Raji (cell line): ENCODE data around the gene STRBP.

Experiments
- POLR2A ChIP-seq: IDR thresholded peaks from 2 replicates; pipeline ENCODE4 v1.6.1; 2011; ENCODE audit warnings: low read depth, low read length, control low read depth; ENCODE audit not compliant: insufficient read depth

The STRBP gene

DNA sequence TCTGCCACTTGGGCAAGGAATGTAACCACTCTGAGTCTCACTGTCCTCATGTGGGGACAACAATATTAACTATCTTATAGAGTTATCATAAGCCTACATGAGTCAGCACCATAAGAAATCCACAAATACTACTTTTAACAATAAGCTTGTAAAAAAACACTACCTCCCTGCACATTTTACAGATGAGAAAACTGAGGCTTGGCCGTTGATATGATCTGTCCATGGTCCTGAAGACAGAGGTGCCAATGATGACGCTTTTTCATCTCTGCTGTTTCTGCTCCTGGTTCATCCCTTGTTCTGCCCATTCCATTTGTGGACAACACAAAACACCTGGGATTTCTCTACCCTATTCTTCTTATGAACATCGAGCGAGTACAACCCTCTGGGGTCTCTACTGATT is 23.4 kb upstream of the STRBP start:
- TF ChIP-seq POLR2A = no peak

- no peak for TF ChIP-seq POLR2A
These were observed 22.4 kb upstream of the STRBP start for GRCh38 chr9:123290764-123291163.

DNA sequence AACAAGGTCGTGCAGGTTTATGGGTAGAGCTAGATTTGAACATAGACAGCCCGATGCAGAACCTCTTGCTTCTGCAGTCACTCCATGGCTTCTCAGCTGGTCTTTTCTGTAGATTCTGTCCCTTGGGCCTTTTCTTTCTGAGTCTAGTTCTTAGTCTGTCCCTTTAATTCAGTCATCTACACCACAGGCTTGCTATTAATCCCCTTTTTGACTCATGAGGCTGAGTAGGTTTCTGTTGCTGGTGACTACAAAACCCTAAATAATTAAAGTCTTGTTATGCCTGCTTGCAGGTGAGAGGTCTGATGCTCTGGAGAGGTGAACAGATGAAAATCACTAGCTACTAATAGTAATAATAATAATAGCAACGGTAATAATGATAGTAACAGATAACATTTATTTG is 19.3 kb upstream of the STRBP start:
- no peak for TF ChIP-seq POLR2A

GRCh38 chr9:123286324-123286723 is 17.9 kb upstream of the STRBP start:
- TF ChIP-seq POLR2A = no peak

DNA sequence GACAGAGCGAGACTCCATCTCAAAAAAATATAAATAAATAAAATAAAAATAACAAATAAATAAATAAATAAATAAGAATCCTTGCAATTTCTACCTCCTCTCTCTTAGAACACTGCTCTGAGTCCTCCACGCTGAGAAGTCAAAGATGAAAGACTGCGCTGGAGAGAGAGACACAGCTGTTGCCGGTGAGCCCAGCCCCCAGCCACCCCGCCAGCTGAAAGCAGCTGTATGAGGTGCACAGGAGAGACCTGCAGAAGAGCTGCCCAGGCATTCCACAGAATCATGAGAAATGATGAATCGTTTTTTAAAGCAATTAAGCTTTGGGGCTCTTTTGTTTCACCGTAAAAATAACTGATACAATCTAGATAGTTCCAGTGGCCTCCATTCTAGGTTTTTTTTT is 16.3 kb upstream of the STRBP start:
- no peak for TF ChIP-seq POLR2A

DNA sequence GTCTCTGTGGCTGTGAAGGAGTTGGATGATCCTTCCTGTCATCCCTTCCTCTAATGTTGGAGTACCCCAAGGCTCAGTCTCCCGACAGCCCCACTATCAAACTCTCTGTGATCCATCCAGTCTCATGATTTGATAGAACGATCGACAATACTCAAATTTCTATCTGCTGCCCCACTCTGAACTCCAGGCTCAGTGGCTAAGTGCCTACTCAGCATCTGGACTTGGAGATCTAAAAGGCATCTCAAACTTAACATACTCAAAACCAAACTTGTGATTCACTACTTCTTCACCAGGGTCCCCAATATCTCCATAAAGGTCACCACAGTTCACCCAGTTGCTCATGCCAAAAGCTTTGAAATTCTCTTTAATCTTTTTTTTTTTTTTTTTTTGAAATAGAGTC is 15.1 kb upstream of the STRBP start:
- TF ChIP-seq POLR2A = no peak

DNA sequence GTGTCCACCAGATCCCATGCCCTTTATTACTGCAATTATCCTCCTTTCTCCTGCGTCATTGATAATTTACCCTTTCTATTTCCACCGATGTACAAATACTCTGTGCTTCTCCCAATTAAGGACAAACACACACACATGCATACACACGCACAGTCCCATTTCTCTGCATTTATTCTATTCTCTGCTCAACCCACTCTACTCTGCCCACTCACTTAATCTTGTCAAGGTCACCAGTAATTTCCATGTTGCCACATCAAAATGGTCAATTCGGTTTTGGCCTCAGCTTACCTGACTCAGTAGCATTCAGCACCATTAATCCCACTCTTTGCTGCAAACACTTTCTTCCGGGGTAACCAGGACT is 14.6 kb upstream of the STRBP start:
- TF ChIP-seq POLR2A = no peak

DNA sequence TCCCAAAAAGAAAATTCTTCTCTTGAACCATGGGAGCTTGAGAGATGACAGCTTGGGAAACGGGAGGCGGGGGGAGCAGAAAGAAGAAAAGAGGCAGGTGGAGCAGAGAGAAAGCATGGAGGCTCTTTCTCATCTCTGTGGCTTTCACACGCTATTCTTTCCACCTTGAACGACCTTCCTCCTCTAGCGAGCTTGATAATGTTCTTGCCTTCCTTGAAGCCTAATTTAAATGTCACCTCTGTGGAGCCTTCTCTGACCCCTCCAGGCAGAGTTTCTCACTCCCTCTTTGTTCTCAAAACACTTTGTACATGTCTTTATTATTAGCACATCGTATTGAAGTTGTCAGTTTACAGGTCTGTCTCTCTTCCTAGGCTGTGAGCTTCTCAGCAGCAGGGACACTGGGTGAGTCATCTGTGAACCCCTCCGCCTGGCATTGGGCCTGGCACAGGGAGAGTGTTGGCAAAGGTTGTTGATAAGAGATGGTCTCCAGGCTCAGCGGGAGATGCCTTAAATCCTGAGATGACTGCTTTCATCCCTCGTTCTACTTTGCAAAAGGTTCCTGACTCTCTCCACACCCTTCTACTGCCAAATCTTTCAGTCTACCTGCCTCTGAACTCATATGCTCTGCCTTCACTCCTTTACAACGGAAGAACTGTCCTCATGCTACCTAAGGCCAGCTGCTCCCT is 14.1 kb upstream of the STRBP start:
- TF ChIP-seq POLR2A = no peak

DNA sequence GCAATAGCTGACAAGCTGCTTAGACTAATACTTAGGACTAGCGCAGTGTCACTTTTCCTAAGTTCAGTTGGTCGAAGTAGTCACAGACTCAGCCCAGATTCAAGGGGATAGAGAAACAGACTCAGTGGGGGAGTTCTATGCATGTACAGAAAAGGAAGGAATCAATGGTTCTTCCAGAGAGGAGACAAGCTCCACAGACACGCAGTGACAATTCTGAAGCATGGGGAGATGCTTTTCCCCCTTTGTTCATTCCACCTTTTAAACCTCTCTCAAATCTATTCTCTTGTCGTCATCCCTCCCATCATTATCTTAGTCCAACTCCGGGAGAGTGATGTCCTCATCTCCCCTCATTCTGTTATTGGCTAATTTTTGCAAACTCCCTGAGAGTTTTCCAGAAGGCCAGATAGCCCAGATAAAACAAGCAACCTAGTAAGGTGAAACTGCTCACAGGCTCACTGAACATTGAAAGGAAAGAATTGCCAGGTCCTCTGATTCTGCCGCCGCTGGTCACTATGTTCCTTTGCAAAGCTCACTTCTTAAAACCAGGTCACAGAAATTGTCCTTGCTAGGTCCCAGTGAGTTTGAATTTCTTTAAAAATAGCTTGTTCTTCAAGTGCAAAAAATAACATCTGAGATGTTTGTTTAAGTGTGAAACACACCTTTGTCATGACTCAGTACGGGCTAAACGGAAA is 13.4 kb upstream of the STRBP start:
- TF ChIP-seq POLR2A = no peak

GRCh38 chr9:123278361-123278760 is 10.0 kb upstream of the STRBP start:
- TF ChIP-seq POLR2A = no peak

DNA sequence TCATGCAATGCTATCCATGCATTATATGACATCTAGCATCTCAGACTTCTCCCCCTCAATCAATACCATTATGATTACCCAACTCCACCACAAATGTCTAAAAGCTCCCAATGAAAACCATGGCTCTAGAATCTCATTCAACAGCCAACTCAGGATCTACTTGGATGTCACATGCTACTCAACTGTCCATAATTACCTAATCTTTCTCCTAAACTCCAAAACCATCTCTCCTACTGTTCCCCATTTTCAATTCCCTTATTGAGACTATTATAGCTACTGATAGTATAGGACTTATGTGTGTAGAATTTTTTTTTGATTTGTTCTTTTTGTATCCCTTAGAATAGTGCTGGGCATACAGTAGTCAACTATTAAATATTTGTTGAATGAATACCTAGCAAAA is 8.2 kb upstream of the STRBP start:
- no peak for TF ChIP-seq POLR2A

- TF ChIP-seq POLR2A = no peak
These were observed 895 bp upstream of the STRBP start for GRCh38 chr9:123269281-123269680.

DNA sequence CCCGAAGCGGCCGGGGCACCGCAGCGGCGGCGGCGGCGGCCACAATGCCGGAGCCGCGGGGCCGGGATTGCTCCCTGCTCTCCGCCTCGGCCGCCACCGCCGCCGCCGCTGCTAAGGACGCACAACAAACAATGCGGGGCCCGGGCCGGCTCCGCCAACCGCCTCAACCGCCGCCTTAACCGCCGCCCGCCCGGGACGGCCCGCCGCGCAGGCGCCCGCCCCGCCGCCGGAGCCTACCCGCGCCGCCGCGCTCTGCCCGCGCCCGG is 254 bp downstream of the STRBP start:
- no peak for TF ChIP-seq POLR2A

DNA sequence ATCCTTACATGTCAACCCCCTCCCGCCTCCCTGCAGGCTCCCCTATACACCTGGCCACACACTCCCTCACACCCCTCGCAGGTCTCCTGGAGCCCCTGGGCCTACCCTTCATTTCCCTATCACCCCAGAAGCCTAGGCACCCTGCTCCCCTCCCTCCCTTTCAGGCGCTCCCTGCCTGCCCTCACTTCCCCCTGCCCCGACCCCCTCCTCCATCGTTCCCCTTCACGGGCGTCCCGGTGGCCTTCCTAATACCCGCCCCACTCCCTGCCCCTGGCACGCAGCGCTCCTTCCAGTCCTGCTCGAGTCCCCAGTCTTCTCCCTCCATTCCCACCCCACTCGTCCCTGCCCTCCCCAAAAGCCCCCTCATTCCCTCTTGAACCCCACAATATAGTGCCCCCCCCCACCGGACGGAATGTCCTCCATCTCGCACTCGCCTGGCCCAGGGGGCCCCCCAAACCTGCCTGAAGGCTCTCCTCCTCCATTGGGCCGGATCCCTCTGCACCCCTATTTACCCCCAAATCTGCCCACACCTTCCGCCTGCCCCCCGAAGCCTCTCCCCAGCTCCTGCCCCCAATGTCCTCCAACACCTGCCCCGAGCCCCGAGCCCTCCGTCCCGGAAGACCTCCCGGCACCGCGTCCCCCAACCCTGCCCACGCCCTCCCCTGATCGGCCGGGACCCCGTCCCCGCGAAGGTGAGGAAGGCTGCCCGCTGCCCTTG is 746 bp downstream of the STRBP start:
- TF ChIP-seq POLR2A = no peak

DNA sequence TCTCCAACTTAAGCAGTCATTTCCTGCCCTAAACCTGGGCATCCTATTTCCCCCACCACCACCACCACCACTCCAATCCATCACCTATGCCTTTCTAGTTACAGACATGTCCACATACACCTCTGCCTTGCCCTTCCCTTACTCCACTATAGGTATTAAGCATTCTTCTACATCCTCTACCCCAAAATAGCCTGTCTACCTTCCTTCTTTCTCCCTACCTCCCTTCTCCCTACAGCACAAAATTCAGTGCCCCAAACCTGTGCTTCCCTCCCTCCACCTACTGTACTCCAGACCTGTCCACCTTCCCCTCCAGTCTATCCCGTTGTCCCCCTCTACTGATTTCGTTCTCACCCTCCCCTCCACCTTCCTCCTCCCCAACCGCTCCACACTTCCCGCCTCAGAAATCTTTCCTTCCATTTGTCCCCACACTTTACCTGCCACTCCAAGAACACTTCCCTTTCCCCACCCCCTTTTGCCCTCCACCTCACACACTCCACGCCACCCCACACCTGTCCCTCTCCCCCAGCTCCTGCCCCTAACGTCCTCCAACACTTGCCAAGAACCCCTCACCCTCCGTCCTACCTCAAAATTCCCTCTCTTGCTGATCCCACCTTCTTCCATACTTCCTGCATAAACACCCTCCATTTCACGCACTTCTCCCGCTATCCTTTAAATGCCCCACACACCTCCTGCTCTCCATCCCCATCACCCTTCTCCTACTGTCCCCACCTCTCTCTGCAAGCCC is 1.6 kb downstream of the STRBP start:
- TF ChIP-seq POLR2A = no peak

- TF ChIP-seq POLR2A = 0 out of 2 replicates have a peak, but pooled peaks have one; percentile 25
These were observed 2.6 kb downstream of the STRBP start for GRCh38 chr9:123265833-123266232.
